Trophoblast cell (in vitro differentiated cells and primary cell): ENCODE measurements around the gene DOCK11.
"Not testable (repeated sequence)": the region's sequence is repeated elsewhere in the genome, so short reads cannot be mapped to it uniquely, and the experiment has no call there.

Experiments used
- DNase-seq, 2 donors: peaks; one replicate each; pipeline ENCODE4 v3.0.0-alpha.2; 2016
- H2AFZ ChIP-seq: 2 replicates; pipeline ENCODE4 v1.6.1; 2013; ENCODE audit warnings: low read length, moderate library complexity, mild to moderate bottlenecking; ENCODE audit not compliant: insufficient read depth, poor library complexity
- H2AK5ac ChIP-seq: 2 replicates; pipeline ENCODE4 v1.6.1; 2013; ENCODE audit warnings: mild to moderate bottlenecking, low read length
- H2BK120ac ChIP-seq: 2 replicates; pipeline ENCODE4 v1.6.1; 2013; ENCODE audit warnings: low read length, mild to moderate bottlenecking, moderate library complexity; ENCODE audit not compliant: insufficient read depth, poor library complexity
- H2BK12ac ChIP-seq: 2 replicates; pipeline ENCODE4 v1.6.1; 2013; ENCODE audit warnings: mild to moderate bottlenecking, low read length, moderate library complexity
- H2BK5ac ChIP-seq: 2 replicates; pipeline ENCODE4 v1.6.1; 2013; ENCODE audit warnings: low read length, low read depth, moderate library complexity, mild to moderate bottlenecking; ENCODE audit not compliant: poor library complexity
- H3K14ac ChIP-seq: 2 replicates; pipeline ENCODE4 v1.6.1; 2013; ENCODE audit warnings: mild to moderate bottlenecking, low read length
- H3K18ac ChIP-seq: 2 replicates; pipeline ENCODE4 v1.6.1; 2013; ENCODE audit warnings: mild to moderate bottlenecking, low read length
- H3K23ac ChIP-seq: 2 replicates; pipeline ENCODE4 v1.6.1; 2013; ENCODE audit warnings: low read length
- H3K27ac ChIP-seq: 2 replicates; pipeline ENCODE4 v1.5.1; 2013; ENCODE audit warnings: low read depth, mild to moderate bottlenecking, inconsistent platforms, low read length, moderate library complexity
- H3K27me3 ChIP-seq: 2 replicates; pipeline ENCODE4 v1.6.1; 2013; ENCODE audit warnings: inconsistent platforms, mild to moderate bottlenecking, low read length, moderate library complexity; ENCODE audit not compliant: insufficient read depth
- H3K36me3 ChIP-seq, 2 experiments: 1 replicate in 1 of 2; 2 replicates in 1 of 2; pipeline ENCODE4 v1.6.1; 2013; ENCODE audit warnings: low read length in 2 of 2, mild to moderate bottlenecking in 2 of 2, moderate library complexity in 1 of 2; ENCODE audit not compliant: insufficient read depth in 2 of 2, control insufficient read depth in 1 of 2
- H3K4ac ChIP-seq: 2 replicates; pipeline ENCODE4 v1.6.1; 2013; ENCODE audit warnings: low read depth, mild to moderate bottlenecking, low read length, moderate library complexity
- H3K4me1 ChIP-seq, 2 experiments: 1 replicate in 1 of 2; 2 replicates in 1 of 2; pipeline ENCODE4 v1.6.1; 2013; ENCODE audit warnings: low read length in 2 of 2, mild to moderate bottlenecking in 2 of 2, moderate library complexity in 1 of 2; ENCODE audit not compliant: insufficient read depth in 2 of 2, control insufficient read depth in 1 of 2
- H3K4me2 ChIP-seq: 2 replicates; pipeline ENCODE4 v1.6.1; 2013; ENCODE audit warnings: inconsistent platforms, mild to moderate bottlenecking, low read length, moderate library complexity
- H3K4me3 ChIP-seq: 2 replicates; pipeline ENCODE4 v1.5.1; 2013; ENCODE audit warnings: mild to moderate bottlenecking, low read depth, low read length, inconsistent platforms
- H3K79me1 ChIP-seq: one replicate; pipeline ENCODE4 v1.6.1; 2013; ENCODE audit warnings: low read length
- H3K79me2 ChIP-seq: 2 replicates; pipeline ENCODE4 v1.6.1; 2013; ENCODE audit warnings: low read length, mild to moderate bottlenecking; ENCODE audit not compliant: control insufficient read depth, insufficient read depth, poor library complexity
- H3K9ac ChIP-seq: 2 replicates; pipeline ENCODE4 v1.6.1; 2013; ENCODE audit warnings: mild to moderate bottlenecking, low read length
- H3K9me3 ChIP-seq: 2 replicates; pipeline ENCODE4 v1.6.1; 2013; ENCODE audit warnings: low read depth, mild to moderate bottlenecking, control low read depth, inconsistent platforms, low read length; ENCODE audit not compliant: insufficient read depth
- H4K12ac ChIP-seq: 2 replicates; pipeline ENCODE4 v1.6.1; 2013; ENCODE audit warnings: low read depth, mild to moderate bottlenecking, low read length, moderate library complexity
- H4K8ac ChIP-seq: 2 replicates; pipeline ENCODE4 v1.6.1; 2013; ENCODE audit warnings: low read depth, mild to moderate bottlenecking, low read length, moderate library complexity
- H4K91ac ChIP-seq: one replicate; pipeline ENCODE4 v1.6.1; 2013; ENCODE audit warnings: low read depth, mild to moderate bottlenecking, low read length, moderate library complexity
- WGBS: extraction: QIAGEN DNeasy Blood & Tissue Kit; methylation state at CpG from one replicate; pipeline ENCODE4 v1.1.7; 2013; ENCODE audit warnings: missing lambda C conversion rate; ENCODE audit not compliant: insufficient read length, insufficient coverage; ENCODE audit errors: extremely low coverage; 5-methylcytosine and 5-hydroxymethylcytosine counted together

The DOCK11 gene

GRCh38 chrX:118579417-118579816 is 83.8 kb downstream of the DOCK11 start:
- no peaks in the 10 kb centered on the region for H3K9me3 ChIP-seq

GRCh38 chrX:118582926-118583325 is 87.3 kb downstream of the DOCK11 start:
- not testable (repeated sequence) for H3K4me3 ChIP-seq, H3K14ac ChIP-seq, H2BK5ac ChIP-seq, H4K12ac ChIP-seq, H2AK5ac ChIP-seq, H3K4ac ChIP-seq, H3K23ac ChIP-seq, H3K4me1 ChIP-seq, H3K36me3 ChIP-seq, H3K27ac ChIP-seq, H2BK12ac ChIP-seq, H3K9ac ChIP-seq, H4K8ac ChIP-seq, H3K79me2 ChIP-seq, H3K18ac ChIP-seq, H2AFZ ChIP-seq, H3K9me3 ChIP-seq, H3K4me2 ChIP-seq, H2BK120ac ChIP-seq, H3K27me3 ChIP-seq, H3K79me1 ChIP-seq, DNase-seq, H4K91ac ChIP-seq
- WGBS = no CpG with 5 or more reads among the region's 3 CpGs

More at GRCh38 chrX:118579417-118579816, 83.8 kb downstream of the DOCK11 start:
- H3K4me2 ChIP-seq = no peak overlapping the region
- H2BK120ac ChIP-seq = no peak overlapping the region
- H2BK5ac ChIP-seq = no peak overlapping the region
- H3K27me3 ChIP-seq = no peaks in the 10 kb centered on the region
- no peak overlapping the region for H2AFZ ChIP-seq
- H3K4ac ChIP-seq = no peak overlapping the region
- no peak overlapping the region for H4K8ac ChIP-seq
- no peak overlapping the region for H4K12ac ChIP-seq
- WGBS = no CpG with 5 or more reads among the region's 1 CpG
- H3K79me1 ChIP-seq = no peaks in the 10 kb centered on the region
- H3K18ac ChIP-seq = no peak overlapping the region
- H4K91ac ChIP-seq = no peak overlapping the region
- no peak overlapping the region for H3K27ac ChIP-seq
- H3K14ac ChIP-seq = no peak overlapping the region
- H3K4me3 ChIP-seq = no peak overlapping the region
- H2AK5ac ChIP-seq = no peak overlapping the region
- H2BK12ac ChIP-seq = no peak overlapping the region
- peaks cover 0 to 2% of the 10 kb centered on the region in 2 experiments for H3K4me1 ChIP-seq
- no peaks in the 10 kb centered on the region for H3K36me3 ChIP-seq
- no peak overlapping the region for H3K23ac ChIP-seq
- H3K9ac ChIP-seq = no peak overlapping the region
- H3K79me2 ChIP-seq = no peaks in the 10 kb centered on the region
- DNase-seq = peak; percentile 1 to 32

GRCh38 chrX:118583781-118584180 is 88.2 kb downstream of the DOCK11 start:
- no peak overlapping the region for H4K91ac ChIP-seq
- no peaks in the 10 kb centered on the region for H3K27me3 ChIP-seq
- no peak overlapping the region for H3K4me2 ChIP-seq
- no peak overlapping the region for H3K4ac ChIP-seq
- H3K27ac ChIP-seq = no peak overlapping the region
- H2BK120ac ChIP-seq = no peak overlapping the region
- H3K79me1 ChIP-seq = no peaks in the 10 kb centered on the region
- no peak overlapping the region for H2BK12ac ChIP-seq
- H4K8ac ChIP-seq = no peak overlapping the region
- H3K4me1 ChIP-seq = peaks cover 0 to 2% of the 10 kb centered on the region in 2 experiments
- DNase-seq = no peak
- no peaks in the 10 kb centered on the region for H3K36me3 ChIP-seq
- H2BK5ac ChIP-seq = no peak overlapping the region
- no peak overlapping the region for H2AFZ ChIP-seq
- no peak overlapping the region for H3K4me3 ChIP-seq
- no peak overlapping the region for H3K9ac ChIP-seq
- no CpG with 5 or more reads among the region's 4 CpGs for WGBS
- no peak overlapping the region for H4K12ac ChIP-seq
- H3K23ac ChIP-seq = no peak overlapping the region
- no peaks in the 10 kb centered on the region for H3K9me3 ChIP-seq
- H2AK5ac ChIP-seq = no peak overlapping the region
- H3K79me2 ChIP-seq = no peaks in the 10 kb centered on the region
- H3K18ac ChIP-seq = no peak overlapping the region
- H3K14ac ChIP-seq = no peak overlapping the region

- Histone ChIP-seq H3K9ac (no peak overlapping the region), H3K4me1 (no peaks in the 10 kb centered on the region), H2BK5ac (no peak overlapping the region), H3K79me2 (no peaks in the 10 kb centered on the region), H2AK5ac (no peak overlapping the region), H4K12ac (no peak overlapping the region), H2BK120ac (no peak overlapping the region), H3K4me2 (no peak overlapping the region), H3K23ac (no peak overlapping the region), H3K27me3 (no peaks in the 10 kb centered on the region), H2BK12ac (no peak overlapping the region), H3K27ac (no peak overlapping the region), H3K9me3 (no peaks in the 10 kb centered on the region), H3K4me3 (no peak overlapping the region), H3K79me1 (no peaks in the 10 kb centered on the region), H2AFZ (no peak overlapping the region), H3K18ac (no peak overlapping the region), H3K4ac (no peak overlapping the region), H4K91ac (no peak overlapping the region), H3K36me3 (no peaks in the 10 kb centered on the region), H4K8ac (no peak overlapping the region), H3K14ac (no peak overlapping the region)
- WGBS = no CpG with 5 or more reads among the region's 3 CpGs
- no peak for DNase-seq
These were observed 89.7 kb downstream of the DOCK11 start for GRCh38 chrX:118585296-118585695.
